Small intestine (tissue), 7 donors: ENCODE measurements around the gene TRERF1. TPM values are rescaled to one million over a fixed set of nuclear protein-coding genes. Genes with fewer than 3 reads are reported as not detected.

Experiments
- DNase-seq, 2 donors: peaks; one replicate each; pipeline versions ENCODE4 v3.0.0 to v3.0.0-alpha.2; 2013
- FAIRE-seq: peaks from 2 replicates; lab custom pipeline; 2012; peaks lifted over from hg19 to GRCh38; lab: Jason Lieb, UNC
- H3K27ac ChIP-seq, 3 donors: one replicate each; pipeline ENCODE4 v1.5.1; 2013; ENCODE audit warnings: low read length in 2 of 3, mild to moderate bottlenecking in 2 of 3, control low read depth in 1 of 3, inconsistent platforms in 1 of 3, low read depth in 1 of 3, moderate library complexity in 1 of 3
- H3K27me3 ChIP-seq, 3 donors: one replicate each; pipeline ENCODE4 v1.6.1; 2013; ENCODE audit warnings: low read length in 3 of 3, inconsistent platforms in 1 of 3; ENCODE audit not compliant: control insufficient read depth in 3 of 3, insufficient read depth in 3 of 3
- H3K36me3 ChIP-seq, 3 donors: one replicate each; pipeline ENCODE4 v1.6.1; 2013; ENCODE audit warnings: low read length in 3 of 3, inconsistent platforms in 1 of 3, low read depth in 1 of 3, mild to moderate bottlenecking in 1 of 3, moderate library complexity in 1 of 3; ENCODE audit not compliant: control insufficient read depth in 3 of 3, insufficient read depth in 2 of 3
- H3K4me1 ChIP-seq, 3 donors: one replicate each; pipeline ENCODE4 v1.6.1; 2013; ENCODE audit warnings: low read length in 2 of 3, inconsistent platforms in 1 of 3, low read depth in 1 of 3, mild to moderate bottlenecking in 1 of 3, moderate library complexity in 1 of 3; ENCODE audit not compliant: control insufficient read depth in 3 of 3, insufficient read depth in 2 of 3
- H3K4me3 ChIP-seq, 3 donors: one replicate each; pipeline ENCODE4 v1.5.1; 2013; ENCODE audit warnings: low read length in 3 of 3, control low read depth in 1 of 3, inconsistent platforms in 1 of 3, low read depth in 1 of 3, mild to moderate bottlenecking in 1 of 3, moderate library complexity in 1 of 3
- H3K9me3 ChIP-seq, 2 donors: one replicate each; pipeline ENCODE4 v1.6.1; 2013; ENCODE audit warnings: low read depth in 1 of 2, low read length in 1 of 2; ENCODE audit not compliant: control insufficient read depth in 2 of 2, insufficient read depth in 1 of 2
- WGBS, 3 donors: extraction: QIAGEN DNeasy Blood & Tissue Kit; methylation state at CpG; one replicate each; pipeline ENCODE4 v1.1.7; 2013; 5-methylcytosine and 5-hydroxymethylcytosine counted together
- polyA plus RNA-seq, 4 donors: library from polyadenylated mRNA; stranded (reverse) in 3 of 4; unstranded in 1 of 4; fragments of 200-250 nt in 3 of 4; fragments of 120-200 nt in 1 of 4; gene quantifications; one replicate each; pipeline versions ENCODE4 v1.2.1 to v1.2.3, GENCODE V29; 2013
- donor health status: healthy with polysubstance abuse.
- donor health status: control.
- donor health status: control.
- donor health status: Bipolar disorder and iron deficiency.
- donor health status: healthy.

The TRERF1 gene
- polyA plus RNA-seq, 4 donors: 0.22 to 5.0 (median 2.3) TPM

DNA sequence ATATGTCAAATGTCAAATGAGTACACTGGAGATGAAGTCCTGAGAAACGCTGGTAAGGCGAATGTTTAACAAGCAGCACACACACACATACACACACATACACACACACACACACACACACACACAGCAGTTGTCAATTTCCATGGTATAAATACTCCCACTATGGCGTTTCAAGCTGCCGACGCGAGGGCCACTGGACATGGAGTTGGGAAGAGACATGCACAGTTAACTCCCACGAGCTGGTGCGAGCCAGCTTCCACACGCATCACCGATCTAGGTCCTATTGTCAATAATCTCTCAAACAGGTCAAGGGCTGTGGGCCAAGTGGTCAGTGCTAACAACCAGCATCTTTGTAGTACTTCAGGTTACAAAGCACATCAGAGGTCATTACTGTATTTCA is 58.9 kb downstream of the TRERF1 start:
- peaks cover 0 to 9% (median 7%) of the 10 kb centered on the region in 3 donors for H3K4me1 ChIP-seq
- WGBS, 3 donors: 85 to 90% (median 90%) methylated on average over 10 of the region's 10 CpGs
- FAIRE-seq (no peak), DNase-seq (no peak)
- H3K27ac ChIP-seq: peak overlapping the region in 1 of 3 donors; percentile 32
- H3K36me3 ChIP-seq: no peaks in the 10 kb centered on the region
- no peaks in the 10 kb centered on the region for H3K27me3 ChIP-seq
- H3K4me3 ChIP-seq: no peak overlapping the region
- H3K9me3 ChIP-seq: no peaks in the 10 kb centered on the region

- no peaks in the 10 kb centered on the region for H3K27me3 ChIP-seq
- H3K9me3 ChIP-seq: no peaks in the 10 kb centered on the region
- FAIRE-seq (no peak), DNase-seq (no peak)
- H3K4me1 ChIP-seq: peaks cover 0 to 9% (median 4%) of the 10 kb centered on the region in 3 donors
- WGBS, 3 donors: 87 to 94% (median 94%) methylated on average over 6 of the region's 6 CpGs
- no peaks in the 10 kb centered on the region for H3K36me3 ChIP-seq
- peak overlapping the region in 2 of 3 donors; percentile 20 to 74 for H3K27ac ChIP-seq
- H3K4me3 ChIP-seq: no peak overlapping the region
These were observed 60.3 kb downstream of the TRERF1 start for GRCh38 chr6:42391441-42391840.

DNA sequence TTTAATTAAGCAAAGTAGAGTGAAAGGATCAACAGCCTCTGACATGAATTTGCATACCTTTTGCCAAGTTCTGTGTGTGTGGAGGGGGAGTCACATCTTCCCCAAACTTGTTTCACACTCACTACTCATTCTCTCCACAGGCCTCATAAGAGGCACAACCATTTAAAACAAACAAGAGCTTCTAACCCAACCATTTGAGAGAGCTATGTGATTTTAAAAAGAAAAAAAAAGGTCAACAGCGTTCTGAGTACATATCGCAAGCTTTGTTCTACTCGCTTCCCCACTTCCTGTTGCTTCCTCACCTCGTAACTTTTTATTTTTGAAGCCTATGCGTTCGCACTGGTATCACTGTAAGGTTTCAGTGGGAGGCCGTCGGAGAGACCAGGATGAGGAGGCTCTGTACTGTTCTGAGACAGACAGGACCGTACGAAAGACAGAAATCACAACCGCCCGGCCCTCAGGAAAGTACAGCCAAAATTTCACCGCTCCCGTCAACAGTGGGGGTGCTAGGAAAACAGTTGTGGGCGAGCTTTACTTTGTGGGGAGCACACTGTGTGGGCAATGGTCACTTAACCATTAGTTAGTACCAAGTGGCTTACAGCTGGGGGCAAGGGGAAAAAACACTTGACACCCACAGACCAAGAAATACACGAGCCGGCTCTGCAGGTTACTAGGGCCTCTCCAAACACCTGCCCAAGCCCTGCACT is 61.3 kb downstream of the TRERF1 start:
- no peak overlapping the region for H3K4me3 ChIP-seq
- DNase-seq (peak in 1 of 2 donors; percentile 54), FAIRE-seq (no peak)
- H3K27ac ChIP-seq: peak overlapping the region in 2 of 3 donors; percentile 12 to 74
- peaks cover 0 to 9% (median 4%) of the 10 kb centered on the region in 3 donors for H3K4me1 ChIP-seq
- H3K36me3 ChIP-seq: no peaks in the 10 kb centered on the region
- no peaks in the 10 kb centered on the region for H3K9me3 ChIP-seq
- no peaks in the 10 kb centered on the region for H3K27me3 ChIP-seq
- 66 to 82% (median 68%) methylated on average over 17 of the region's 17 CpGs for WGBS, 3 donors

GRCh38 chr6:42389736-42390135 is 62.0 kb downstream of the TRERF1 start:
- Histone ChIP-seq H3K36me3 (no peaks in the 10 kb centered on the region), H3K9me3 (no peaks in the 10 kb centered on the region), H3K27me3 (no peaks in the 10 kb centered on the region), H3K27ac (peak overlapping the region in 2 of 3 donors; percentile 12 to 74), H3K4me3 (no peak overlapping the region), H3K4me1 (peaks cover 0 to 9% (median 4%) of the 10 kb centered on the region in 3 donors)
- no peak for FAIRE-seq
- no peak for DNase-seq
- 66 to 84% (median 75%) methylated on average over 6 of the region's 6 CpGs for WGBS, 3 donors

DNA sequence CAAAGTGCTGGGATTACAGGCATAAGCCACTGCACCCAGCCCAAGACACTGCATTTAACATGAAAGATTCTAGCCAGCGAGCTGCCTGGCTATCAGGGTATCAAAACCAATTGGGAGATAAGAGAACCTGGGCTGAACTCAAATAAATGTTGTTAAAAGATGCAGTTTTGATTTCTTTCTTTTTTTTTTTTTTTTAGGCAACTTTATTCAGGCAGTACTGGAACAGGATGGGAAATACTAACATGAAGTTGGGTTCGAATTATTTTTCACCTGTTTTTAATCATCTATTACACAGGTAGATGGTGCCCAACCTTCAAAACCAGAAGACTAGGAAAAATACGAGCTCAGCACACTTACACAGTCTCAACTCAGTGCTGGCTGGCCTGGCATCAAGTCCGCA is 63.7 kb downstream of the TRERF1 start:
- H3K27ac ChIP-seq: peak overlapping the region in 1 of 3 donors; percentile 36
- no peaks in the 10 kb centered on the region for H3K9me3 ChIP-seq
- peaks cover 0 to 2% (median under 1%) of the 10 kb centered on the region in 3 donors for H3K4me1 ChIP-seq
- H3K27me3 ChIP-seq: no peaks in the 10 kb centered on the region
- FAIRE-seq: no peak
- no peak for DNase-seq
- no peak overlapping the region for H3K4me3 ChIP-seq
- WGBS, 3 donors: 88% methylated on average over 4 of the region's 4 CpGs
- no peaks in the 10 kb centered on the region for H3K36me3 ChIP-seq

DNA sequence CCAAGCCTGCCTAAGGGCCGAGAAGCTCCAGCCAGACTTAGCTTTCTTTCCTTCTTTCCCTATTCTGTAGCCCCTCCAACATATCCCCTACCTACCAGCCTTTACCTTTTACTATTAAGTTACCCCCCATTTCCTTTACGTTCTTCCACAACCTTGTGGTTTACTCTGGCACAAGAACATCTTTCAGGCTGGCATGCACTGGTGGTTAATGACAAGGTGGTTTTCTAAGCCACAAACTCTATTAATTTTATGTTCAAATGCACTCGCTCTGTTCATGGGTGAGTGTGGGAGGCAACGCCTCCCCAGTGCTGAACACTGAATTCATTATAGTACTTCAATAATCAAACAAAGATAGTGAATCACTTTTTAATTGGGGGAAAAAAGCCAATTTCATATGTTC is 64.4 kb downstream of the TRERF1 start:
- Histone ChIP-seq H3K9me3 (no peaks in the 10 kb centered on the region), H3K27ac (no peak overlapping the region), H3K27me3 (no peaks in the 10 kb centered on the region), H3K4me3 (no peak overlapping the region), H3K36me3 (no peaks in the 10 kb centered on the region), H3K4me1 (peaks cover 0 to 2% (median 0%) of the 10 kb centered on the region in 3 donors)
- no peak for DNase-seq
- 72 to 81% (median 74%) methylated on average over 4 of the region's 4 CpGs for WGBS, 3 donors
- no peak for FAIRE-seq

GRCh38 chr6:42385339-42385738 is 66.4 kb downstream of the TRERF1 start:
- H3K4me3 ChIP-seq: no peak overlapping the region
- H3K36me3 ChIP-seq: no peaks in the 10 kb centered on the region
- 11 to 68% (median 44%) methylated on average over 5 of the region's 5 CpGs for WGBS, 3 donors
- no peaks in the 10 kb centered on the region for H3K27me3 ChIP-seq
- H3K27ac ChIP-seq: no peak overlapping the region
- peaks cover 0 to 8% (median 8%) of the 10 kb centered on the region in 3 donors for H3K4me1 ChIP-seq
- DNase-seq (peak in 1 of 2 donors; percentile 50), FAIRE-seq (no peak)
- no peaks in the 10 kb centered on the region for H3K9me3 ChIP-seq

DNA sequence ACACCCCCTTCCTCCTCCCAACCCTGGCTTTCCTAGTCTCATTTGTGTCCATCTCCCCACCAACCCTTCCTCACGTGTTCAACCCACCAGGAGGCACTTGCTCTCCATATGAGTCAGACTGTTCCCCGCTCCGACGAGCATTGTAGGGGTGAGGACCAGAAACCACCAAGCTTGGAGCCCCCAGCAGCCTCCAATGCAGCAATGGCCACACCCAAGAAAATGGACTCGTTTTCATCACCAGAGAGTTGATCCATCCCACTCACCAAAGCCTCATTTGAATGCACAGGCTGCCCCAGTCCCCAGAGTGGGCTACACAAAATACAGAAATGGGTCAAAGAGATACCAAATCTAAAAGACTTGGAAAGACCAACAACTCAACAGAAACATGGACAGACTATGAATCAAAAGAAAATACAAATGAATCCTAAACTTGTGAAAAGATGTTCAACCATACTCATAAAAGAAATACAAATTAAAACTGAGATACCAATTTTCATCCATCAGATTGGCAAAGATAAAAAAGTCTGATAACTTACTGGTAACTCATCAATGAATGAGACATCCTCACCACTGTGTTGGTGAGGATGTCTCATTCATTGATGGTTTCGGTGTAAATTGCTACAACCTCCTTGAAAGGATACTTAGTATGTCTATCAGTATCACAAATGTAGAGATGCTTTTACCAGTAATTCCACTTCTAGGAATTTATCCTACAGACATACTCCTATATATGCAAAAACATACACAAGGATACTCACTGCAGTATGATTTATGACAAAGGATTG is 68.1 kb downstream of the TRERF1 start:
- DNase-seq (no peak), FAIRE-seq (no peak)
- no peak overlapping the region for H3K4me3 ChIP-seq
- no peak overlapping the region for H3K27ac ChIP-seq
- no peaks in the 10 kb centered on the region for H3K9me3 ChIP-seq
- peaks cover 0 to 20% (median 12%) of the 10 kb centered on the region in 3 donors for H3K4me1 ChIP-seq
- H3K27me3 ChIP-seq: no peaks in the 10 kb centered on the region
- WGBS, 3 donors: 74 to 88% (median 80%) methylated on average over 6 of the region's 6 CpGs
- H3K36me3 ChIP-seq: peaks cover 0 to 2% (median 0%) of the 10 kb centered on the region in 3 donors
